ENCODE data around the gene WDR45B.

WDR45B gene

GRCh38 chr17:82598256-82599119 is 49.8 kb downstream of the WDR45B start:
- no peak for TF ChIP-seq CTCF (IDR thresholded peaks at IDR 0.05; ENCODE audit: low read depth, low read length, missing control alignments)
- in situ Hi-C loops (cut with HindIII; ENCODE audit: low sequenced_read_pairs) = no loop called here
- no peak overlapping the region for H3K4me3 ChIP-seq (ENCODE audit: low read depth, low read length)
- DNase-seq (ENCODE audit: low read depth) = no peak

GRCh38 chr17:82596837-82597672 is 51.2 kb downstream of the WDR45B start:
- no peak overlapping the region for H3K4me3 ChIP-seq (ENCODE audit: low read depth, low read length)
- no peak for DNase-seq (ENCODE audit: low read depth)
- TF ChIP-seq CTCF (IDR thresholded peaks at IDR 0.05; ENCODE audit: low read depth, low read length, missing control alignments) = no peak
- in situ Hi-C loops (cut with HindIII; ENCODE audit: low sequenced_read_pairs) = no loop called here

- no peak for DNase-seq (ENCODE audit: low read depth)
- H3K4me3 ChIP-seq (ENCODE audit: low read depth, low read length) = no peak overlapping the region
- in situ Hi-C loops (cut with HindIII; ENCODE audit: low sequenced_read_pairs) = no loop called here
- no peak for TF ChIP-seq CTCF (IDR thresholded peaks at IDR 0.05; ENCODE audit: low read depth, low read length, missing control alignments)
Observed at GRCh38 chr17:82596296-82596695, 51.9 kb downstream of the WDR45B start.

GRCh38 chr17:82595893-82596292 is 52.4 kb downstream of the WDR45B start:
- in situ Hi-C loops (cut with HindIII; ENCODE audit: low sequenced_read_pairs) = no loop called here
- H3K4me3 ChIP-seq (ENCODE audit: low read depth, low read length) = no peak overlapping the region
- no peak for TF ChIP-seq CTCF (IDR thresholded peaks at IDR 0.05; ENCODE audit: low read depth, low read length, missing control alignments)
- no peak for DNase-seq (ENCODE audit: low read depth)

- no peak for TF ChIP-seq CTCF (IDR thresholded peaks at IDR 0.05; ENCODE audit: low read depth, low read length, missing control alignments)
- in situ Hi-C loops (cut with HindIII; ENCODE audit: low sequenced_read_pairs) = no loop called here
Observed at GRCh38 chr17:82594571-82594970, 53.7 kb downstream of the WDR45B start.

GRCh38 chr17:82593590-82594087 is 54.6 kb downstream of the WDR45B start:
- in situ Hi-C loops (cut with HindIII; ENCODE audit: low sequenced_read_pairs) = no loop called here
- H3K4me3 ChIP-seq (ENCODE audit: low read depth, low read length) = peak overlapping the region; percentile 61
- no peak for DNase-seq (ENCODE audit: low read depth)
- TF ChIP-seq CTCF (IDR thresholded peaks at IDR 0.05; ENCODE audit: low read depth, low read length, missing control alignments) = no peak

More at GRCh38 chr17:82594571-82594970, 53.7 kb downstream of the WDR45B start:
- no peak overlapping the region for H3K4me3 ChIP-seq (ENCODE audit: low read depth, low read length)
- DNase-seq (ENCODE audit: low read depth) = no peak
